ENCODE results near the gene PRKAG2. TPM values are rescaled to one million over a fixed set of nuclear protein-coding genes. Genes with fewer than 3 reads are reported as not detected.
A peak's percentile ranks its signal among the peaks of the same experiment; 100 is the strongest.

PRKAG2 gene
- total and polyA plus RNA-seq, 2 of the 13 experiments (the other 11 are each of a cell fraction or from before 2014, with no cell fraction given), result 0.90 to 1.3 TPM

GRCh38 chr7:151518947-151519764 is 357.8 kb downstream of the PRKAG2 start (continued):
- TF ChIP-seq, protein P1, sequence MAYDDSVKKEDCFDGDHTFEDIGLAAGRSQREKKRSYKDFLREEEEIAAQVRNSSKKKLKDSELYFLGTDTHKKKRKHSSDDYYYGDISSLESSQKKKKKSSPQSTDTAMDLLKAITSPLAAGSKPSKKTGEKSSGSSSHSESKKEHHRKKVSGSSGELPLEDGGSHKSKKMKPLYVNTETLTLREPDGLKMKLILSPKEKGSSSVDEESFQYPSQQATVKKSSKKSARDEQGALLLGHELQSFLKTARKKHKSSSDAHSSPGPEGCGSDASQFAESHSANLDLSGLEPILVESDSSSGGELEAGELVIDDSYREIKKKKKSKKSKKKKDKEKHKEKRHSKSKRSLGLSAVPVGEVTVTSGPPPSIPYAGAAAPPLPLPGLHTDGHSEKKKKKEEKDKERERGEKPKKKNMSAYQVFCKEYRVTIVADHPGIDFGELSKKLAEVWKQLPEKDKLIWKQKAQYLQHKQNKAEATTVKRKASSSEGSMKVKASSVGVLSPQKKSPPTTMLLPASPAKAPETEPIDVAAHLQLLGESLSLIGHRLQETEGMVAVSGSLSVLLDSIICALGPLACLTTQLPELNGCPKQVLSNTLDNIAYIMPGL (CRISPR knock-in tag; IDR thresholded peaks at IDR 0.05; ENCODE audit: borderline replicate concordance in 1 of 2, low read depth in 1 of 2), result 0 out of 4 replicates have a peak, but pooled peaks of 1 of the 2 experiments have one; percentile 14
- TF ChIP-seq KDM5A (IDR thresholded peaks at IDR 0.05; ENCODE audit: borderline replicate concordance, low read length) (peak; percentile 60; the same call in 1 of the 2 replicates), TAF1 (CRISPR knock-in tag; IDR thresholded peaks at IDR 0.05) (peak; percentile 51; the same call in 1 of the 2 replicates), HDAC1 (CRISPR knock-in tag; IDR thresholded peaks at IDR 0.05) (0 out of 2 replicates have a peak, but pooled peaks have one; percentile 37), ASH2L (IDR thresholded peaks at IDR 0.05; ENCODE audit: insufficient read length, low read depth, low read length) (peak; percentile 88), SAP130 (CRISPR knock-in tag; IDR thresholded peaks at IDR 0.05; ENCODE audit: low read depth) (peak; percentile 48; the same call in 1 of the 2 replicates)
- TF ChIP-seq, protein P2, sequence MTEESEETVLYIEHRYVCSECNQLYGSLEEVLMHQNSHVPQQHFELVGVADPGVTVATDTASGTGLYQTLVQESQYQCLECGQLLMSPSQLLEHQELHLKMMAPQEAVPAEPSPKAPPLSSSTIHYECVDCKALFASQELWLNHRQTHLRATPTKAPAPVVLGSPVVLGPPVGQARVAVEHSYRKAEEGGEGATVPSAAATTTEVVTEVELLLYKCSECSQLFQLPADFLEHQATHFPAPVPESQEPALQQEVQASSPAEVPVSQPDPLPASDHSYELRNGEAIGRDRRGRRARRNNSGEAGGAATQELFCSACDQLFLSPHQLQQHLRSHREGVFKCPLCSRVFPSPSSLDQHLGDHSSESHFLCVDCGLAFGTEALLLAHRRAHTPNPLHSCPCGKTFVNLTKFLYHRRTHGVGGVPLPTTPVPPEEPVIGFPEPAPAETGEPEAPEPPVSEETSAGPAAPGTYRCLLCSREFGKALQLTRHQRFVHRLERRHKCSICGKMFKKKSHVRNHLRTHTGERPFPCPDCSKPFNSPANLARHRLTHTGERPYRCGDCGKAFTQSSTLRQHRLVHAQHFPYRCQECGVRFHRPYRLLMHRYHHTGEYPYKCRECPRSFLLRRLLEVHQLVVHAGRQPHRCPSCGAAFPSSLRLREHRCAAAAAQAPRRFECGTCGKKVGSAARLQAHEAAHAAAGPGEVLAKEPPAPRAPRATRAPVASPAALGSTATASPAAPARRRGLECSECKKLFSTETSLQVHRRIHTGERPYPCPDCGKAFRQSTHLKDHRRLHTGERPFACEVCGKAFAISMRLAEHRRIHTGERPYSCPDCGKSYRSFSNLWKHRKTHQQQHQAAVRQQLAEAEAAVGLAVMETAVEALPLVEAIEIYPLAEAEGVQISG (CRISPR knock-in tag; IDR thresholded peaks at IDR 0.05), result peak; percentile 44
